ENCODE results near the gene MMP24OS. TPM values are rescaled to one million over a fixed set of nuclear protein-coding genes. Genes with fewer than 3 reads are reported as not detected.
A peak's percentile ranks its signal among the peaks of the same experiment; 100 is the strongest.

Gene MMP24OS
- total RNA-seq, result 55.6 and 59.1 TPM in 2 replicates
- long read RNA-seq, partial matches to known transcripts, result 0 of 2 reads
- long read RNA-seq, other reads (novel, unspliced or antisense), result 2 of 2 reads

- Mint-ChIP-seq H3K9me3 (ENCODE audit: low read depth) (no peaks in the 10 kb centered on the region), H3K4me1 (ENCODE audit: low read depth) (peaks cover 7% of the 10 kb centered on the region), H3K36me3 (ENCODE audit: insufficient read depth) (peaks cover 16% of the 10 kb centered on the region), H3K27ac (peak within 1 kb of the TSS; percentile 97), H3K4me3 (ENCODE audit: low read depth) (peak within 1 kb of the TSS; percentile 94), H3K27me3 (no peaks in the 10 kb centered on the region)
- no peak for TF ChIP-seq CTCF (IDR thresholded peaks at IDR 0.05; ENCODE audit: unreplicated experiment)
- peak; percentile 84 for DNase-seq (ENCODE audit: low spot score, unreplicated experiment)
Observed at GRCh38 chr20:35277531-35278395, at the start of gene MMP24OS. Gene MMP24OS, minus strand, starts transcription at chr20:35278122. Its CDS starts 193 bp downstream, at chr20:35277929.

- H3K27me3 Mint-ChIP-seq, result no peaks in the 10 kb centered on the region
- H3K9me3 Mint-ChIP-seq (ENCODE audit: low read depth), result no peaks in the 10 kb centered on the region
- no peak overlapping the region for H3K27ac Mint-ChIP-seq
- no peak for DNase-seq (ENCODE audit: low spot score, unreplicated experiment)
- no peak for TF ChIP-seq CTCF (IDR thresholded peaks at IDR 0.05; ENCODE audit: unreplicated experiment)
- H3K36me3 Mint-ChIP-seq (ENCODE audit: insufficient read depth), result peaks cover 4% of the 10 kb centered on the region
- peaks cover 10% of the 10 kb centered on the region for H3K4me1 Mint-ChIP-seq (ENCODE audit: low read depth)
- no peak overlapping the region for H3K4me3 Mint-ChIP-seq (ENCODE audit: low read depth)
Observed at GRCh38 chr20:35327074-35327976, 49.4 kb upstream of the MMP24OS start.

GRCh38 chr20:35326740-35327073 is 48.8 kb upstream of the MMP24OS start:
- H3K4me3 Mint-ChIP-seq (ENCODE audit: low read depth), result no peak overlapping the region
- H3K27me3 Mint-ChIP-seq, result no peaks in the 10 kb centered on the region
- TF ChIP-seq CTCF (IDR thresholded peaks at IDR 0.05; ENCODE audit: unreplicated experiment), result no peak
- H3K4me1 Mint-ChIP-seq (ENCODE audit: low read depth), result peaks cover 10% of the 10 kb centered on the region
- H3K27ac Mint-ChIP-seq, result no peak overlapping the region
- DNase-seq (ENCODE audit: low spot score, unreplicated experiment), result no peak
- no peaks in the 10 kb centered on the region for H3K9me3 Mint-ChIP-seq (ENCODE audit: low read depth)
- peaks cover 4% of the 10 kb centered on the region for H3K36me3 Mint-ChIP-seq (ENCODE audit: insufficient read depth)

- H3K4me1 Mint-ChIP-seq (ENCODE audit: low read depth), result peaks cover 10% of the 10 kb centered on the region
- H3K27me3 Mint-ChIP-seq, result no peaks in the 10 kb centered on the region
- H3K27ac Mint-ChIP-seq, result no peak overlapping the region
- H3K9me3 Mint-ChIP-seq (ENCODE audit: low read depth), result no peaks in the 10 kb centered on the region
- H3K4me3 Mint-ChIP-seq (ENCODE audit: low read depth), result no peak overlapping the region
- H3K36me3 Mint-ChIP-seq (ENCODE audit: insufficient read depth), result peaks cover 4% of the 10 kb centered on the region
- DNase-seq (ENCODE audit: low spot score, unreplicated experiment), result no peak
- TF ChIP-seq CTCF (IDR thresholded peaks at IDR 0.05; ENCODE audit: unreplicated experiment), result no peak
Observed at GRCh38 chr20:35326021-35326739, 48.3 kb upstream of the MMP24OS start.

GRCh38 chr20:35325401-35325800 is 47.5 kb upstream of the MMP24OS start:
- no peak for TF ChIP-seq CTCF (IDR thresholded peaks at IDR 0.05; ENCODE audit: unreplicated experiment)
- no peaks in the 10 kb centered on the region for H3K9me3 Mint-ChIP-seq (ENCODE audit: low read depth)
- no peak overlapping the region for H3K4me3 Mint-ChIP-seq (ENCODE audit: low read depth)
- H3K4me1 Mint-ChIP-seq (ENCODE audit: low read depth), result peaks cover 15% of the 10 kb centered on the region
- H3K36me3 Mint-ChIP-seq (ENCODE audit: insufficient read depth), result peaks cover 4% of the 10 kb centered on the region
- H3K27me3 Mint-ChIP-seq, result no peaks in the 10 kb centered on the region
- H3K27ac Mint-ChIP-seq, result no peak overlapping the region
- DNase-seq (ENCODE audit: low spot score, unreplicated experiment), result no peak
